Activated CD4-positive, alpha-beta T cell treated with anti-CD3 and anti-CD28 coated beads for 4 hours (primary cell): ENCODE measurements around the gene IGSF5.

Source experiments
- DNase-seq, 2 donors: peaks; one replicate each; pipeline ENCODE4 v3.0.0-alpha.2; 2020

The IGSF5 gene

DNA sequence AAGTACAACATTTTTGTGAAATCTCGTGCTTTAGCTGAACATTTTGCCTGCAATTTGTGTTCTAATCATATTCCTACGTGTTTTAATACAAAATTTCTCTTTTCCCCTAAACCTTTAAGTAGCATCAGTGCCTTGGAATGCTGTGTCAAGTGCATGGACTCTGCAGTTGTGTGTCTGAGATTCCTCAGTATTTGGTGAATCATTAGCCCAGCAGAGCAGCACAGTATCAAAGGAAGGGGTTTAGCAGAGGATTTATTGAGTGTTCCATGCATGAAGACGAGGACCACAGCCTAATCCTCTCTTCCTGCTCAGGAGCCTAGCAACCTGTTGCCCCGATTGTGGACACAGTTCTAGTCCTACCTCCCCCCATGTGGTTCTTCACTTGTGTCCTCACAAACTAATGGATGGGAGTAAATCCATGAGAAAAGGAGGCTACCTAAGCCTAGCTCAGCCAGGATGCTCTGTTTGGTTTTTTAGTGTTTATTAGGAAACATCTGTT lies 92.9 kb downstream of the IGSF5 start:
- no peak for DNase-seq

- DNase-seq, result no peak
Observed at GRCh38 chr21:39840373-39841097, 95.6 kb downstream of the IGSF5 start.

GRCh38 chr21:39842741-39843459 lies 97.9 kb downstream of the IGSF5 start:
- DNase-seq, result no peak

GRCh38 chr21:39843483-39843882 lies 98.5 kb downstream of the IGSF5 start:
- no peak for DNase-seq

- DNase-seq, result no peak
Observed at GRCh38 chr21:39843916-39844315, 98.9 kb downstream of the IGSF5 start.

DNA sequence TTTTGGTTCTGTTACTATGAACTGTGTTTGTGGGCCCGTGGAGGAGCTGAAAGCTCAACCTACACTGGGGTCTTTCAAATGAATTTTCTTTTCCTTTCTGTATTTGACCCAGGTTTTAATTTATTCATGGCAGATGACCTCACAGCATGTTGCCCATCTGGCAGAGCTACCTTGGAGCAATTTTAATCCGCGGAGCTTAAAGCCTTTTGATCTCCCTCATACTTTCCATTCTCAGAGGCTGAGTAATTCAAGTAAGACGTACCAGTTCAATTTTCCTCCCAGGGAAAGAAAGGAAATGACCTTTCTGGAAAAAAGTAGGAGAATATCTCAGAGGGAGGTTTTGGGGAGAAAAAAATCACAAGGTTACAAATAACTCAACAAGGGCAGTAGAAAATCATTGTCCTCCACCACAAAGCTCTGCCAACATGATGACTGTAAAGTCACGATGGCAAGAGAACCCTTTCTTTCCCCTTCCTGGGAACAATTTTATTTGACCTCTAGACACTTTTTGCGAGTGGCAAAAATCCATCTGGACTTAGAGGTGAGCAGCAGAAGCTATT lies 100.7 kb downstream of the IGSF5 start:
- DNase-seq, result no peak

DNA sequence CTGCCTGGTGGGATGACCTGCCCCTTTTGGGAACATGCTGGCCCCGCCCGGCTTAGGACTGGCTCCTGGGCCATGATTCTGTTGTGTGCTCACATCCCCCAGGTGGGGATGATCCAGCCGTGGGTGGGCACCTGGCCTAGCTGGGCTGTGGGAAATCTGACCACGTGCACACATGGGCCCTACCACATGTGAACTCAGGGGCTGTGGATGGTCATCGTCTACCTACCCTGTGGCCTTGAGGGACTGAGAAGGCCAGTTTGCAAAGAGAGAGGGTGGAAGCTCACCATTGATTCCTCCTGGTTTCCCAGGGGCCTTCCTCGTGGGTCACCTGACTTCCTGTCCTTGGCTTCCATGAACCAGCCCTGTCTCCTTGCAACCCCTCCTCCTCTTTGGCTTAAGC lies 102.9 kb downstream of the IGSF5 start:
- DNase-seq, result no peak

GRCh38 chr21:39849014-39849655 lies 104.2 kb downstream of the IGSF5 start:
- DNase-seq, result no peak

DNA sequence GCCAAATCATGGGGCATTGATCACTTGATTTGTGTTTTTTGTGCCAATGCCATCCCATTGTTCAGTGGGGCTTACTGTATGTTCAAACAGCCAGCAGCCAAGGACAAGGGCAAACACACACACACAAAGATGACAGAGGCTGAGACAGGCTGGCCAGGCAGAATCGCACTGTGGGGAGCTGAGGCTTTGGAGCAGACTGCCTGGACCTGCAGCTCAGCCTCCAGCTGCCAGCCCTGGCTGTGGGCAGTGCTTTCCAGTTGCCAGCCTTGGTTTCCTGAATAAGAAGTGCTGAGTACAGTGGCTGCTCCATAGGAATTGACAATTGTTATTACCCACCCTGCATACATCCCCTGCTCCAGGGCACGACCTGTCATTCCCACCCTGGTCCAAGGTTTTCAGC lies 105.3 kb downstream of the IGSF5 start:
- DNase-seq, result no peak

DNA sequence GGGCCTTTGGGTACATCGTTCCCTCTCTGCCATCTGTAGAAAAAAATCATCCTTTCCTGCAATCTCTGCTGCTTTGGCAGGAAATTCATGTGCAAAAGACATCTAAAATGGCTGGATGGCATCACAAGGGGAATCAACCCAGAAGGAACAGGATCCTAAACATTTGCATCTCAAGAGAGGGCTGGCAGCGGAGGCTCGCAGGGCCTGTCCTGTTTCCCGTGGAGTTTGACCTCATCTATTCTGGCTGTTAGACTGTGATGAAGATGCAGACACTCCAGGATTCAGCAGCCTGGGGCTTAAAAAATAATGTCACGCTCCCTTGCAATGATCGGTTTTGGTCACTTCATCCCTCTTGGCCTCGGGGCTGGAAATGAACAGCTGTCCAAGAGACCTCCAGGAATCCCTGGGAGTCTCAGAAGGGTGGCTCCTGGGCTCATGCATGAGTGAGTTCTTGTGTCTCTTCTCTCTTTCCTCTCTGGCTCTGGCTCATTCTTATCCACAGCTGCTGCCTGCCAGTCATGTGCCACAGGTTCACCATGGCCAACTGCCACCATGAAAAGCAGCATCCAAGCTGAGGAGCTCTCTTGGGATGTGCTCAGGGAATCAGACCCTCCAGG lies 106.1 kb downstream of the IGSF5 start:
- no peak for DNase-seq
